Stomach (tissue), 9 donors: ENCODE results near the gene RAB22A. TPM values are rescaled to one million over a fixed set of nuclear protein-coding genes. Genes with fewer than 3 reads are reported as not detected.

ENCODE experiments used
- DNase-seq, 2 donors: peaks; one replicate each; pipeline versions ENCODE4 v3.0.0 to v3.0.0-alpha.2; 2013 to 2019
- H3K27ac ChIP-seq, 5 donors: fragments of 200-600 bp in 4 of 5; sonication (generic) in 4 of 5; one replicate each; pipeline ENCODE4 v1.5.1; 2013 to 2019; ENCODE audit warnings: mild to moderate bottlenecking in 1 of 5, moderate library complexity in 1 of 5
- H3K27me3 ChIP-seq, 3 donors: fragments of 200-600 bp; sonication (generic); one replicate each; pipeline ENCODE4 v1.5.1; 2017 to 2019; ENCODE audit warnings: mixed run types in 1 of 3
- H3K36me3 ChIP-seq, 4 donors: fragments of 200-600 bp; sonication (generic); 1 replicate in 3 of 4; 2 replicates in 1 of 4; pipeline ENCODE4 v1.5.1; 2016 to 2019
- H3K4me1 ChIP-seq, 4 donors: fragments of 200-600 bp; sonication (generic); one replicate each; pipeline ENCODE4 v1.5.1; 2016 to 2019
- H3K4me3 ChIP-seq, 4 donors: fragments of 200-600 bp; sonication (generic) in 3 of 4; one replicate each; pipeline ENCODE4 v1.5.1; 2016 to 2019; ENCODE audit warnings: mild to moderate bottlenecking in 1 of 4
- H3K9me3 ChIP-seq, 4 donors: fragments of 200-600 bp; sonication (generic); one replicate each; pipeline ENCODE4 v1.5.1; 2016 to 2019
- EP300 ChIP-seq: sonication (generic); formaldehyde crosslinking; IDR thresholded peaks from one replicate; pipeline ENCODE4 v1.6.1; 2017; ENCODE audit warnings: antibody characterized with exemption
- POLR2A ChIP-seq, 4 donors: fragments of 450-650 bp; IDR thresholded peaks; one replicate each; pipeline ENCODE4 v1.6.1; 2016; ENCODE audit warnings: antibody characterized with exemption in 4 of 4, control low read depth in 2 of 4, mild to moderate bottlenecking in 1 of 4, moderate library complexity in 1 of 4
- POLR2AphosphoS5 ChIP-seq, 3 donors: sonication (generic); formaldehyde crosslinking; IDR thresholded peaks; one replicate each; pipeline ENCODE4 v1.6.1; 2016; ENCODE audit warnings: antibody characterized with exemption in 3 of 3
- WGBS, 5 donors: extraction: QIAGEN DNeasy Blood & Tissue Kit in 3 of 5; methylation state at CpG; one replicate each; pipeline versions ENCODE4 v1.1.5 to v1.1.7; 2013 to 2018; 5-methylcytosine and 5-hydroxymethylcytosine counted together
- intact Hi-C: fragments of 100-400 bp; cut with DNase I; formaldehyde crosslinking; loops from one replicate; pipeline ENCODE4 v1.15.1; 2023; ENCODE audit warnings: low total_unique reads
- polyA plus RNA-seq, 3 donors: library from polyadenylated mRNA; stranded (reverse); fragments of 200-250 nt; gene quantifications; one replicate each; pipeline ENCODE4 v1.2.3, GENCODE V29; 2013
- total RNA-seq, 5 donors: library from RNA; depleted of rRNA; stranded (reverse); fragments of >200 nt; gene quantifications; one replicate each; pipeline versions ENCODE4 v1.1.0 to v1.2.3, GENCODE V29; 2014 to 2016
- TF ChIP-seq, protein P1 (sequence below), 7 experiments: fragments of 450-650 bp in 4 of 7; fragments of 200-600 bp in 3 of 7; sonication (generic) in 3 of 7; IDR thresholded peaks; one replicate each; pipeline ENCODE4 v1.5.1; 2016 to 2019; ENCODE audit warnings: antibody characterized with exemption in 7 of 7, control low read depth in 2 of 7, mild to moderate bottlenecking in 1 of 7
- donor health status: healthy with polysubstance abuse.
- donor health status: Bipolar disorder and iron deficiency.
- donor health status: healthy.

The RAB22A gene
- total and polyA plus RNA-seq, 8 donors, result 2.9 to 19.3 (median 8.5) TPM

DNA sequence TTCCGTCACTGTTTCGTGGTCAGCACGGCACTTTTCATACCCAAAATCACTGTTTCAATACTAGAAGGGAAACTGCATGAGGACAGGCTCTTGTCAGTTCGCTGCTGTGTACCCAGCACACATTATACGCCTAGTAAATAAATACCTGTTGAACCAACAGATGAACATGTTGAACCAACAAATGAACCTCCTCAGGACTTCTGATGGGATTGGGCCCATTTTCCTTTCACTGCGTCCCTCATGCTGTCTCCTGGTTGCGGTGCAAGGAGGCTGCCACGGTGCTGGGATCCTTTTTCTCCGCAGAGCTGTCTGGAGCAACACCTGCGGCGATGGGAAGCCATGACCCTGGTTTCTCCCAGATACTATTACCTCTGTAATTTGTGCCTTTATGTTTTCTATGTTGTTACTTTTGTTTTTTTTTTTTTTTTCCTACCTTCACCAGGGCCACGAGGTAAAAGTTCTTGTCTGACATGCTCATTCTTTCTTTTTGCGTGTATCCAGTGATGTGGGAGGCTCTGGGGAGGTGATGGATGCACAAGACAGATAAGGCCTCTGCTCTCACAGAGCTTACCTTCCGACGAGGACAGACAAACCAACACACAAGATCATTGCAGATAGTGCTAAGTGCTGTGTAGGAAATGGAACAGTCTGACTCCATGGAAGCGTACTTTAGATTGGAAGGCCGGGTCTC lies 80.6 kb downstream of the RAB22A start:
- WGBS, 5 donors, result 65 to 72% (median 66%) methylated on average over 17 of the region's 17 CpGs
- H3K36me3 ChIP-seq, result peaks cover 0 to 11% (median 0%) of the 10 kb centered on the region in 4 donors
- H3K27me3 ChIP-seq, result no peaks in the 10 kb centered on the region
- peak overlapping the region; percentile 61 to 74 (median 70) for H3K4me3 ChIP-seq
- no peak for TF ChIP-seq POLR2AphosphoS5 (IDR thresholded peaks at IDR 0.05)
- no peak for TF ChIP-seq EP300
- no peak for TF ChIP-seq POLR2A (IDR thresholded peaks at IDR 0.05)
- peak overlapping the region; percentile 94 to 98 (median 94) for H3K27ac ChIP-seq
- DNase-seq, result no peak
- no peaks in the 10 kb centered on the region for H3K9me3 ChIP-seq
- H3K4me1 ChIP-seq, result peaks cover 25 to 58% (median 41%) of the 10 kb centered on the region in 4 donors
- intact Hi-C loops, result no loop called here

DNA sequence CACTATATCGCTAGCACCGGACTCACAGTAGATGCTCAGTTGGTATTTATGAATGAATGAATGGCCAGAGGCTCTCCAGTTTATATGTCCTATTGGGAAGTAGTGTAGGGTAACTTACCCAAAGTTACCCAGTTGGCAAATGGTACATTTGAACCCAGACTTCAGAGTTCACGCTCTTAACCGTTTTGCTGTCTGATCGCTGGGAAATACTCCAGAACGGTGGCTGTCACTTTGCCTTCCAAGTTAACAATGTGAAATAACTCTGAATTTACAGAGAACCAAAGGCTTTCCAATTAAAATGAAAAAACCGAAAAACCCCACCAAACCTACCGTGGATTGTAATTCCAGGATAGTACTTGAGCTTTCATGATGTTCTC lies 81.1 kb downstream of the RAB22A start:
- H3K4me3 ChIP-seq, result peak overlapping the region in 2 of 4 donors; percentile 61 to 69
- TF ChIP-seq EP300, result no peak
- TF ChIP-seq, protein P1, sequence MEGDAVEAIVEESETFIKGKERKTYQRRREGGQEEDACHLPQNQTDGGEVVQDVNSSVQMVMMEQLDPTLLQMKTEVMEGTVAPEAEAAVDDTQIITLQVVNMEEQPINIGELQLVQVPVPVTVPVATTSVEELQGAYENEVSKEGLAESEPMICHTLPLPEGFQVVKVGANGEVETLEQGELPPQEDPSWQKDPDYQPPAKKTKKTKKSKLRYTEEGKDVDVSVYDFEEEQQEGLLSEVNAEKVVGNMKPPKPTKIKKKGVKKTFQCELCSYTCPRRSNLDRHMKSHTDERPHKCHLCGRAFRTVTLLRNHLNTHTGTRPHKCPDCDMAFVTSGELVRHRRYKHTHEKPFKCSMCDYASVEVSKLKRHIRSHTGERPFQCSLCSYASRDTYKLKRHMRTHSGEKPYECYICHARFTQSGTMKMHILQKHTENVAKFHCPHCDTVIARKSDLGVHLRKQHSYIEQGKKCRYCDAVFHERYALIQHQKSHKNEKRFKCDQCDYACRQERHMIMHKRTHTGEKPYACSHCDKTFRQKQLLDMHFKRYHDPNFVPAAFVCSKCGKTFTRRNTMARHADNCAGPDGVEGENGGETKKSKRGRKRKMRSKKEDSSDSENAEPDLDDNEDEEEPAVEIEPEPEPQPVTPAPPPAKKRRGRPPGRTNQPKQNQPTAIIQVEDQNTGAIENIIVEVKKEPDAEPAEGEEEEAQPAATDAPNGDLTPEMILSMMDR (IDR thresholded peaks at IDR 0.05), result no peak
- no peak for TF ChIP-seq POLR2A (IDR thresholded peaks at IDR 0.05)
- TF ChIP-seq POLR2AphosphoS5 (IDR thresholded peaks at IDR 0.05), result no peak
- H3K36me3 ChIP-seq, result peaks cover 0 to 11% (median 0%) of the 10 kb centered on the region in 4 donors
- H3K4me1 ChIP-seq, result peaks cover 25 to 64% (median 43%) of the 10 kb centered on the region in 4 donors
- no peaks in the 10 kb centered on the region for H3K27me3 ChIP-seq
- no peaks in the 10 kb centered on the region for H3K9me3 ChIP-seq
- intact Hi-C loops, result no loop called here
- no peak for DNase-seq
- 92 to 98% (median 96%) methylated on average over 8 of the region's 8 CpGs for WGBS, 5 donors
- H3K27ac ChIP-seq, result peak overlapping the region in 1 of 5 donors; percentile 94

DNA sequence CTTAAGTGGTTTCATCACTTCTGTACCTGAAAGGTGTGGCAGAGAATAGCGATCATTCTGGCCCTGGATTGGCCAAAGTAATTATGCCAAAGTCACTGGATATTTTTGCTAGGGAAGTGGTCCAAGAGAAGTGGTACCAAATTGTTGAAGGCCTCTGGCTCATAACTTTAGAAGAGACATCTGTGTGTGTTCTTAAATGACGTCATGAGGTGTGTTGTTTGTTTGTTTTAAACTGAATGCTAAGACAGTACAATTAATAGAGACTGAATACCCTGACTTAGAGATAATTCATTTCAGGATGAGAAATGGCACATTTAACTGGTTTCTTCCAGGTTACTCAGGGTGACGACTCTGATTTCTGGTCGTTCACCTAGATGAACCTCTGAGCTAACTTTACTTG lies 82.8 kb downstream of the RAB22A start:
- peaks cover 25 to 69% (median 45%) of the 10 kb centered on the region in 4 donors for H3K4me1 ChIP-seq
- no peak overlapping the region for H3K4me3 ChIP-seq
- WGBS, 5 donors, result 76 to 83% (median 80%) methylated on average over 4 of the region's 4 CpGs
- H3K36me3 ChIP-seq, result peaks cover 0 to 11% (median 0%) of the 10 kb centered on the region in 4 donors
- DNase-seq, result no peak
- intact Hi-C loops, result no loop called here
- TF ChIP-seq EP300 (no peak), POLR2AphosphoS5 (IDR thresholded peaks at IDR 0.05) (no peak), POLR2A (IDR thresholded peaks at IDR 0.05) (no peak)
- TF ChIP-seq, protein P1 (IDR thresholded peaks at IDR 0.05), result no peak
- no peak overlapping the region for H3K27ac ChIP-seq
- H3K9me3 ChIP-seq, result no peaks in the 10 kb centered on the region
- H3K27me3 ChIP-seq, result no peaks in the 10 kb centered on the region

DNA sequence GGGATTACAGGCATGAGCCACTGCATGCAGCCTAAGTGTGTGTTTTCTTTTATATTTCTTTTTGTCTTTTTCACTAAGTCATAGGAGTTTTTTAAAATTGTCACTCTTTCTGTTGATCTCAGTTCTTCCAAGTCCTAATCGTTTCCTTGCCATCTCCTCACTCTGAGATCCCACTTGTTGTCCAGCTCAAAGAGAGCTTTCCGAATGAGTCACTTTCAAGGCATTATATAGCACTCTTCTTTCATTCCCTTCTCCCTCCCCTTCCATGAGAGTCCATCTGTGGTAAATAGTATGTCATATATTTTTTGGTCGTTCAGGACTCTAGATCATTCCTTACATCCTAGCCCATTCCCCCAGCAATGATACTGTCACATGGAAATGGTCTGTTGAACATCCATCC lies 83.8 kb downstream of the RAB22A start:
- intact Hi-C loops, result no loop called here
- TF ChIP-seq POLR2A (IDR thresholded peaks at IDR 0.05), result no peak
- no peak for TF ChIP-seq POLR2AphosphoS5 (IDR thresholded peaks at IDR 0.05)
- no peak for TF ChIP-seq EP300
- TF ChIP-seq, protein P1 (IDR thresholded peaks at IDR 0.05), result no peak
- DNase-seq, result no peak
- peaks cover 0 to 11% (median 0%) of the 10 kb centered on the region in 4 donors for H3K36me3 ChIP-seq
- no peaks in the 10 kb centered on the region for H3K27me3 ChIP-seq
- 69 to 85% (median 76%) methylated on average over 3 of the region's 3 CpGs for WGBS, 5 donors
- H3K27ac ChIP-seq, result no peak overlapping the region
- no peaks in the 10 kb centered on the region for H3K9me3 ChIP-seq
- peaks cover 25 to 74% (median 44%) of the 10 kb centered on the region in 4 donors for H3K4me1 ChIP-seq
- no peak overlapping the region for H3K4me3 ChIP-seq

DNA sequence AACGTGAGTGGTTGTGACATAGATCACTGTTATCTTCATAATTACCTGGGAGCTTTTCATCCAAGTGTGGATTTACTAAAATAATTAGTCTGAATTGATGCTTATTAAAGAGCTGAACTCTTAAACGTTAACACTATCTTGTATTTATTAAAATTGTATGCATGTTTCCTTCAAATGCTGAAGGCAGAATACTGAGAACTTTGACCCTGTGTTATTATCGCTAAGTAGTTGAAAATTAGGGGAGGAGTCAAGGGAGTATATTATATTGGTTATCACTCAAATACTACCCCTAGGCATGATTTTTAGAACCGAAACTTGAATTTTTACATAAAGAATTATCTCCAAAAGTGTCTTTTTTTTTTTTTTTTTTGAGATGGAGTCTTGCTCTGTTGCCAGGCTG lies 85.3 kb downstream of the RAB22A start:
- WGBS, 5 donors, result 60 to 68% (median 65%) methylated on average over 4 of the region's 4 CpGs
- H3K27ac ChIP-seq, result no peak overlapping the region
- DNase-seq, result no peak
- no peaks in the 10 kb centered on the region for H3K9me3 ChIP-seq
- no peak for TF ChIP-seq POLR2AphosphoS5 (IDR thresholded peaks at IDR 0.05)
- no peak for TF ChIP-seq POLR2A (IDR thresholded peaks at IDR 0.05)
- TF ChIP-seq, protein P1 (IDR thresholded peaks at IDR 0.05), result no peak
- no peak for TF ChIP-seq EP300
- peaks cover 23 to 75% (median 41%) of the 10 kb centered on the region in 4 donors for H3K4me1 ChIP-seq
- intact Hi-C loops, result no loop called here
- peaks cover 0 to 11% (median 0%) of the 10 kb centered on the region in 4 donors for H3K36me3 ChIP-seq
- H3K27me3 ChIP-seq, result no peaks in the 10 kb centered on the region
- no peak overlapping the region for H3K4me3 ChIP-seq
